Chondrocyte (in vitro differentiated cells): ENCODE measurements around the gene ALDH4A1. TPM values are rescaled to one million over a fixed set of nuclear protein-coding genes. Genes with fewer than 3 reads are reported as not detected.
A peak's percentile ranks its signal among the peaks of the same experiment; 100 is the strongest.

Source experiments
- DNase-seq: peaks from one replicate; pipeline ENCODE4 v3.0.0; 2021; ENCODE audit warnings: mixed read lengths, low spot score
- H3K27ac Mint-ChIP-seq: one replicate; pipeline ENCODE4 v1.8.0; 2021; ENCODE audit warnings: mild to moderate bottlenecking, moderate library complexity, mixed read lengths; ENCODE audit not compliant: unreplicated experiment
- H3K27me3 Mint-ChIP-seq: 2 replicates; pipeline ENCODE4 v1.8.0; 2021; ENCODE audit warnings: low read depth, mixed read lengths
- H3K36me3 Mint-ChIP-seq: 2 replicates; pipeline ENCODE4 v1.8.0; 2021; ENCODE audit warnings: low read depth, mixed read lengths
- H3K4me1 Mint-ChIP-seq: 2 replicates; pipeline ENCODE4 v1.8.0; 2021; ENCODE audit warnings: low read depth, mild to moderate bottlenecking, mixed read lengths
- H3K4me3 Mint-ChIP-seq: one replicate; pipeline ENCODE4 v1.8.0; 2021; ENCODE audit warnings: mild to moderate bottlenecking, moderate library complexity, mixed read lengths; ENCODE audit not compliant: unreplicated experiment
- H3K9me3 Mint-ChIP-seq: 2 replicates; pipeline ENCODE4 v1.8.0; 2021; ENCODE audit warnings: low read depth, mixed read lengths
- total RNA-seq: library from RNA; stranded (reverse); gene quantifications from 3 replicates; pipeline ENCODE4 v1.2.1, GENCODE V29; 2021
- TF ChIP-seq, protein P1 (sequence below): fragments of 200-600 bp; sonication (generic); IDR thresholded peaks from 2 replicates; pipeline ENCODE4 v1.5.0; 2021; ENCODE audit warnings: antibody characterized with exemption, mild to moderate bottlenecking, moderate library complexity

The ALDH4A1 gene
- total RNA-seq, 1 donor from 2014 or later, result 14.2 TPM

DNA sequence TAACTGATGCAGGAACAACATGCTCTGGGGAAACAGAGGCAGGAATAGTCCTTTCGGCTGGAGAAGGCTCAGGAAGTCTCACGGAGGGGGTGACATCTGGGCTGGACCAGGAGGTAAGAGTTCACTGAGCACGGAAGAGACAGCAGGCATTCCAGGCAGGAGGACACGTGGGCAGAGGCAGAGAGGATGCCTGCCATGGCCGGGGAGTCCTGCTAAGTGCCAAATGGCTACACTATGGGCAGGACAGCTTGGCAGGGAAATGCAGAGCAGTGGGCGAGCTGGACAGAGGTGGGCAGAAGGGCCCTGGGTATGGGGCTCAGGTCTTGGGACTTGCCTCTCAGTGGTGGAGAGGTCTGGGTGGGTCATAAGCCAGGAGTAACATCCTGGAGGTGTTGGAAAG lies 17.6 kb downstream of the ALDH4A1 start:
- Mint-ChIP-seq H3K4me3 (no peak overlapping the region), H3K27ac (no peak overlapping the region), H3K36me3 (peaks cover 11% of the 10 kb centered on the region), H3K9me3 (no peaks in the 10 kb centered on the region), H3K4me1 (peaks cover 6% of the 10 kb centered on the region), H3K27me3 (no peaks in the 10 kb centered on the region)
- TF ChIP-seq, protein P1, sequence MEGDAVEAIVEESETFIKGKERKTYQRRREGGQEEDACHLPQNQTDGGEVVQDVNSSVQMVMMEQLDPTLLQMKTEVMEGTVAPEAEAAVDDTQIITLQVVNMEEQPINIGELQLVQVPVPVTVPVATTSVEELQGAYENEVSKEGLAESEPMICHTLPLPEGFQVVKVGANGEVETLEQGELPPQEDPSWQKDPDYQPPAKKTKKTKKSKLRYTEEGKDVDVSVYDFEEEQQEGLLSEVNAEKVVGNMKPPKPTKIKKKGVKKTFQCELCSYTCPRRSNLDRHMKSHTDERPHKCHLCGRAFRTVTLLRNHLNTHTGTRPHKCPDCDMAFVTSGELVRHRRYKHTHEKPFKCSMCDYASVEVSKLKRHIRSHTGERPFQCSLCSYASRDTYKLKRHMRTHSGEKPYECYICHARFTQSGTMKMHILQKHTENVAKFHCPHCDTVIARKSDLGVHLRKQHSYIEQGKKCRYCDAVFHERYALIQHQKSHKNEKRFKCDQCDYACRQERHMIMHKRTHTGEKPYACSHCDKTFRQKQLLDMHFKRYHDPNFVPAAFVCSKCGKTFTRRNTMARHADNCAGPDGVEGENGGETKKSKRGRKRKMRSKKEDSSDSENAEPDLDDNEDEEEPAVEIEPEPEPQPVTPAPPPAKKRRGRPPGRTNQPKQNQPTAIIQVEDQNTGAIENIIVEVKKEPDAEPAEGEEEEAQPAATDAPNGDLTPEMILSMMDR, result no peak
- no peak for DNase-seq

DNA sequence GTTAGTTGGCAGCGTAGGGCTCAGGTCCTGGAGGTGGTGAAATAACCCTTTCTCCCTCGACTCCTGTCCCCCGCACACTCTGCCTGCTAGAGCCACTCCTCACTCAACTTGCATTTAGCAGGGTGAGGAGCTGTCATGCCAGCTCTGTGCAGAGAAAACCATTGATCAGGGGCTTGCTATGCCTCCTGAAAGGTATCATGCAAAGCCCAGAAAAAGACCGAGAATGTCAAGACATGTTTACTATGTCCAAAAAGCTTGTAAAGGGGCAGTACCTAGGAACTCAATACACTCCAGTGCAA lies 18.0 kb downstream of the ALDH4A1 start:
- Mint-ChIP-seq H3K4me1 (peaks cover 6% of the 10 kb centered on the region), H3K36me3 (peaks cover 11% of the 10 kb centered on the region), H3K27me3 (no peaks in the 10 kb centered on the region), H3K4me3 (no peak overlapping the region), H3K27ac (no peak overlapping the region), H3K9me3 (no peaks in the 10 kb centered on the region)
- TF ChIP-seq, protein P1, result peak; percentile 13
- DNase-seq, result no peak

DNA sequence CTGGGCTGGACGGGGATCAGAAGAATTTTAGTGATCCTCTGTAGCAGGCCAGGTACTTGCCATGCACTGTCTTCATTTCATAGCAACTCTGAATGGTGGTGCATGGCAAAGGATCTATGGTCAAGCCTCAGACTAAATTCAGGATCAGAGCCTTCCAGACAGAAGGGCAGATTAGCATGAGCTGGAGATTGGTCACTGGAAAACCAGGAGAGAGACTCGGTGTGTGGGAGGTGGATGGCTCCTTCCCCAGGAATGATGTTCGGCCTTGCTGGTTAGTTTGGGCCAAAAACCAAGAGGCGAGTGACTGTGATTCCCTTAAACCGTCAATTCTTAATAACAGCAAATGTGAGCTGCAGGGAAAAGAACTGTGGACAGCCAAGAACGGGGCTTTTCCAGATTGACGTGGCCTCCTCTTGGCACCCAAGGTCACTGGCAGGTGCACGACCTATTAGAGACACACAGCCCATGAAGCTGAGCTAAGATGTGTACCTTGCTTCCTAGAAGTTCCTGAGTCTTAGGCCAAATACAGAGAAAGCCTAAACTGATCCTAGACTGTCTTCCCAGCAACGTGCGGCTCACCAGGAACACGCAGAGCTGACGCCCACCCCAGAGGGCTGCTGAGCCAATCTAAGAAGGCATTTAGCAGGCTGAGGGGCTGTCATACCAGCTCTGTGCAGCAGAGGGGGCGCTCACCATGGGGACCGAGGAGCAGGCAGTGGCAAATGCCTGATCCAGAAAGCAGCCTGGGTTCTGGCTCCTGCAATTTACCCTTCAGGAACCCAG lies 18.5 kb downstream of the ALDH4A1 start:
- H3K36me3 Mint-ChIP-seq, result peaks cover 11% of the 10 kb centered on the region
- H3K4me1 Mint-ChIP-seq, result peaks cover 6% of the 10 kb centered on the region
- TF ChIP-seq, protein P1, result peak; percentile 90
- H3K4me3 Mint-ChIP-seq, result no peak overlapping the region
- no peak for DNase-seq
- no peak overlapping the region for H3K27ac Mint-ChIP-seq
- no peaks in the 10 kb centered on the region for H3K9me3 Mint-ChIP-seq
- H3K27me3 Mint-ChIP-seq, result no peaks in the 10 kb centered on the region

DNA sequence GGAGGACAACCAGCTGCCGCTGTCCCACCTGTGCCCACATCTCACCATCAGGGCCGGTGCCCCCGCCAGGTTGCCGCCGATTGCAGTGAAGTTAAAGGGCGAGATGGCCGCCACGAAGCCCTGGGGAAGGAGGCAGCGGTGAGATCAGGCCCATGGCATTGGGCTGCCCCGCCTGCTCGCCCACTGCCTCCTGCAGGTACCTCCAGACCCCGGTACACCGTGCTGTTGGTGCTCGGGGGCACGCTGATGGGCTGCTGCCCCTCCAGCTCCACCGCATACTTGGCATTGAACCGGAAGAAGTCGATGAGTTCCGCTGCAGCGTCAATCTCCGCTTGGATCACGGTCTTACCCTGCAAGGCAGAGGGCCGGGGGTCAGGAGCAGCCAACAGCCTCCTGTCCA lies 19.3 kb downstream of the ALDH4A1 start:
- TF ChIP-seq, protein P1, result no peak
- H3K4me3 Mint-ChIP-seq, result no peak overlapping the region
- H3K9me3 Mint-ChIP-seq, result no peaks in the 10 kb centered on the region
- peaks cover 11% of the 10 kb centered on the region for H3K36me3 Mint-ChIP-seq
- H3K27ac Mint-ChIP-seq, result no peak overlapping the region
- H3K4me1 Mint-ChIP-seq, result peaks cover 6% of the 10 kb centered on the region
- no peaks in the 10 kb centered on the region for H3K27me3 Mint-ChIP-seq
- no peak for DNase-seq

DNA sequence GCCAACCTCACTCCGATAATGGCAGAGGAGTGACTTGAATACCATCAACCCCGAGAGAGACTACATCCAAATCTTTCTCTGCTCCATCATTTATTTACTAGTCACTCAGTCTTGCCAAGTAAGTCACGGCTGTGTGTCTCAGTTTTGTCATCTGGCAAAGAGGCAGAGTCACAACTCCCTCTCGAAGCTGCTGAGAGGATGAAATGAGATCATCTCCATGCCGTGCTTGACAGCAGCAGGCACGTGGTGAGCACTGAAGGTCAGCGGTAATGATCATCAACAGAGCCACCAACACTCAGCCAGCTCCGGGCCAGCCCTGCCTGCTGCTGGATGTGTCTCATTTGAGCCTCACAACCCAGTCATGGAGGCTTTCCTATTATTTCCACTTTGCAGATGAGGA lies 19.9 kb downstream of the ALDH4A1 start:
- no peak overlapping the region for H3K27ac Mint-ChIP-seq
- TF ChIP-seq, protein P1, result no peak
- peak; percentile 29 for DNase-seq
- H3K27me3 Mint-ChIP-seq, result no peaks in the 10 kb centered on the region
- peaks cover 9% of the 10 kb centered on the region for H3K36me3 Mint-ChIP-seq
- H3K9me3 Mint-ChIP-seq, result no peaks in the 10 kb centered on the region
- peaks cover 6% of the 10 kb centered on the region for H3K4me1 Mint-ChIP-seq
- no peak overlapping the region for H3K4me3 Mint-ChIP-seq
